Large intestine (tissue), 3 donors: Measurements from ENCODE around the gene MYORG. TPM values are rescaled to one million over a fixed set of nuclear protein-coding genes. Genes with fewer than 3 reads are reported as not detected.
"Not testable (repeated sequence)": the region's sequence is repeated elsewhere in the genome, so short reads cannot be mapped to it uniquely, and the experiment has no call there.

Experiments used
- DNase-seq, 2 donors: peaks; one replicate each; pipeline versions ENCODE4 v3.0.0 to v3.0.0-alpha.2; 2013
- H3K27ac ChIP-seq: one replicate; pipeline ENCODE4 v1.5.1; 2013; ENCODE audit warnings: low read length
- H3K27me3 ChIP-seq: 2 replicates; pipeline ENCODE4 v1.6.1; 2013; ENCODE audit warnings: low read length; ENCODE audit not compliant: control insufficient read depth, insufficient read depth
- H3K36me3 ChIP-seq: 2 replicates; pipeline ENCODE4 v1.6.1; 2013; ENCODE audit warnings: low read length; ENCODE audit not compliant: control insufficient read depth, insufficient read depth
- H3K4me1 ChIP-seq: one replicate; pipeline ENCODE4 v1.6.1; 2013; ENCODE audit warnings: low read length; ENCODE audit not compliant: control insufficient read depth, insufficient read depth
- H3K4me3 ChIP-seq: one replicate; pipeline ENCODE4 v1.5.1; 2013; ENCODE audit warnings: low read length
- H3K9me3 ChIP-seq: one replicate; pipeline ENCODE4 v1.6.1; 2013; ENCODE audit warnings: mild to moderate bottlenecking, low read depth, low read length, moderate library complexity; ENCODE audit not compliant: control insufficient read depth
- WGBS: methylation state at CpG from one replicate; pipeline ENCODE4 v1.1.5; 2013; ENCODE audit warnings: low lambda C conversion rate; ENCODE audit not compliant: insufficient coverage; 5-methylcytosine and 5-hydroxymethylcytosine counted together
- polyA plus RNA-seq: library from polyadenylated mRNA; unstranded; fragments of 120-200 nt; gene quantifications from one replicate; pipeline ENCODE4 v1.2.1, GENCODE V29; 2013

The MYORG gene
- polyA plus RNA-seq, 1 donor: 60.9 TPM

DNA sequence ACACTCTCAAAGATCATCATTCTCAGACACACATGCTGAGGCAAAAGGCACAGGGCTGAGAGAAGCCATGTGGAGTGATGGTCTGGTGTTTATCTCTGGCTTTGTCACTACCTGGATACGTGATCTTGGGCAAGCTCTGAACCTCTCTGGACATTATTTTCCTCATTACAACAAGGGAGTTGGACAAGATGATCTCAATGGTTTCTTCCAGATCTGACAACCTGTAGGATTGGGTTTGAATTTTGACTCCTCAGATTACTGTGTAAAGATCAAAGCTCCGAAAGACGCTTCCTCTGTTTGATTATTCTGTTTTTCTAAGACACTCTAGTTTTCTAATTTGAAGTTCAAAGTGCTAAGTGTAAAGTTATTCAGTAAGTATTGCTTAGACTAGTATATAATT is 27.4 kb downstream of the MYORG start:
- Histone ChIP-seq H3K4me3 (no peak overlapping the region), H3K4me1 (peaks cover 22% of the 10 kb centered on the region), H3K9me3 (no peaks in the 10 kb centered on the region), H3K27ac (no peak overlapping the region), H3K27me3 (no peaks in the 10 kb centered on the region), H3K36me3 (no peaks in the 10 kb centered on the region)
- DNase-seq: no peak
- no CpG with 5 or more reads among the region's 3 CpGs for WGBS

DNA sequence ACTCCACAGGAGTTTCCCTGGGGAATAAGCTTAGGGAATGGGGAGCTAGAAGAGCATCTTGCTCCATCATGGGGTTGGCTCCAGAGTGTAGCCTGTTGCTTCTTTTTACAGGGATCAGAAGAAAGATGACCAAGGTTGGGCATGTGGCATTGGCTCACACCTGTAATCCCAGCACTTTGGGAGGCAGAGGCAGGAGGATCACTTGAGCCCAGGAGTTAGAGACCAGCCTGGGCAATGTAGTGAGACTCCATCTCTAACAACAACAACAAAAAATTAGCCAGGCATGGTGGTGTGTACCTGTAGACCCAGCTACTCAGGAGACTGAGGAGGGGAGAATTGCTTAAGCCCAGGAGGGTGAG is 28.9 kb downstream of the MYORG start:
- H3K9me3 ChIP-seq: no peaks in the 10 kb centered on the region
- no peak for DNase-seq
- peaks cover 34% of the 10 kb centered on the region for H3K4me1 ChIP-seq
- H3K36me3 ChIP-seq: peaks cover 4% of the 10 kb centered on the region
- H3K27ac ChIP-seq: peak overlapping the region; percentile 34
- no peaks in the 10 kb centered on the region for H3K27me3 ChIP-seq
- no peak overlapping the region for H3K4me3 ChIP-seq

DNA sequence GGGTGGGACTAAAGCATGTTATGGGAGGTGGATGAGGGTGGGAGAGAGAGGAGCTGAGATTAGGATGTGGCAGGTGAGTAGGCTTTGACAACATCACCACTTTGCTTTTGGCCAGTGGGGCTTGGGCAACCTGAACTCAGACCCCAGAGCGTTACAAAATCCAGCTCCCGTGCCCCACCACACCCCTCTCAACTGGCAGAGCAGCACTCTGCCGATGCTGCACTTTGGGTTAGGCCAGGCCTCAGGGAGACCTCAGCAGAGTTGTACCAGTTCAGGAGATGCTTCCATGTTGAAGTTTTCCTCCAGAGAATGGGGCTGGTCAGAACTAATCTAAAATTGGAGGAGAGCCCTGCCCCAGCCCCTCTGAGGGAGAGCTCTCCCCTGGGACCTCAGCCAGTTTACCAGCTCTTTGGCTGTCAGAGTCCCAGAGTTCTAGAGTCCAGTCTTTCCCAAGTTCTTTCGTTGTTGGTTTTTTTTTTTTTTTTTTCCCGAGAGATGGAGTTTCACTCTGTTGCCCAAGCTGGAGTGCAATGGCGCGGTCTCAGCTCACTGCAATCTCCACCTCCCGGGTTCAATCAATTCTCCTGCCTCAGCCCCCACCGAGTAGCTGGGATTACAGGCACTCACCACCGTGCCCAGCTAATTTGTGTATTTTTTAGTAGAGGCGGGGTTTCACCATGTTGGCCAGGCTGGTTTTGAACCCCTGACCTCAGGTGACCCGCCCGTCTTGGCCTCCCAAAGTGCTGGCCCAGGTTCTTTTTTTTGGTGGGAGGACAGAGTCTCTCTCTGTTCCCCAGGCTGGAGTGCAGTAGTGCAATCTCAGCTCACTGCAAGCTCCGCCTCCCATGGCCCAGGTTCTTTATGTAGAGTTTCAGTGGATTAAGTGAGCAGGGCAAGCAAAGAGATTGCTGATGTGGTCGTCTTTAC is 29.6 kb downstream of the MYORG start:
- peak in 1 of 2 donors; percentile 58 for DNase-seq
- Histone ChIP-seq H3K27ac (peak overlapping the region; percentile 34), H3K36me3 (peaks cover 7% of the 10 kb centered on the region), H3K4me3 (no peak overlapping the region), H3K27me3 (no peaks in the 10 kb centered on the region), H3K4me1 (peaks cover 31% of the 10 kb centered on the region), H3K9me3 (no peaks in the 10 kb centered on the region)
- no CpG with 5 or more reads among the region's 15 CpGs for WGBS

DNA sequence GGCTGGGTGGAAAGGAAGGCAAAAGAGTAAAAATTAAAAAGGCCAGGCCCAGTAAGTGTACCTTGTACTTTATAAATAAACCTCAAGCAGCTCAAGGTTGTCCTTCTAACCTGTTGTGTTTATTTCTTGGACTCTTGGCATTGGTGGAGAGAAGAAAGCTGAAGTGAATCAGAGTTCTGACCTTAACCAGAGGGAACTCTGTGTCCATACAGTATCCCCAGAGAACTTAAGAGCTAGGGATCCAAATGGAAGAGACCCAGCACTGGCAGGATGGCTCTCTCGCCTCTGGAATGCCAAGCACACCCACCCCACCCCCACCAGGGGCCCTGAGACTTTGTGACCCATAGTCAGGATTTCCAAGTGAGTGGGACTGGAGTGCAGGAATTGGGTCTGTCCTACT is 33.1 kb downstream of the MYORG start:
- WGBS: no CpG with 5 or more reads among the region's 1 CpG
- H3K27me3 ChIP-seq: no peaks in the 10 kb centered on the region
- no peak overlapping the region for H3K4me3 ChIP-seq
- peak overlapping the region; percentile 92 for H3K27ac ChIP-seq
- H3K9me3 ChIP-seq: no peaks in the 10 kb centered on the region
- DNase-seq: peak in 1 of 2 donors; percentile 62
- H3K36me3 ChIP-seq: peaks cover 29% of the 10 kb centered on the region
- H3K4me1 ChIP-seq: peaks cover 45% of the 10 kb centered on the region

DNA sequence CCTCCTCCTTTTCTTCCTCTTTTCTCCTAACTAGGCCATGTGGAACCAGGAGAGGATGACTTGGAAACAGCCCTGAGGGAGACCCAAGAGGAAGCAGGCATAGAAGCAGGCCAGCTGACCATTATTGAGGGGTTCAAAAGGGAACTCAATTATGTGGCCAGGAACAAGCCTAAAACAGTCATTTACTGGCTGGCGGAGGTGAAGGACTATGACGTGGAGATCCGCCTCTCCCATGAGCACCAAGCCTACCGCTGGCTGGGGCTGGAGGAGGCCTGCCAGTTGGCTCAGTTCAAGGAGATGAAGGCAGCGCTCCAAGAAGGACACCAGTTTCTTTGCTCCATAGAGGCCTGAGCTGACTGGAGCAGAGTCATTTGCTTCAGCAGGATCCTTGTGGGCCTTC is 33.6 kb downstream of the MYORG start:
- Histone ChIP-seq H3K4me1 (peaks cover 45% of the 10 kb centered on the region), H3K9me3 (no peaks in the 10 kb centered on the region), H3K27me3 (no peaks in the 10 kb centered on the region), H3K27ac (peak overlapping the region; percentile 92), H3K36me3 (peaks cover 29% of the 10 kb centered on the region), H3K4me3 (no peak overlapping the region)
- no peak for DNase-seq
- WGBS: no CpG with 5 or more reads among the region's 5 CpGs

DNA sequence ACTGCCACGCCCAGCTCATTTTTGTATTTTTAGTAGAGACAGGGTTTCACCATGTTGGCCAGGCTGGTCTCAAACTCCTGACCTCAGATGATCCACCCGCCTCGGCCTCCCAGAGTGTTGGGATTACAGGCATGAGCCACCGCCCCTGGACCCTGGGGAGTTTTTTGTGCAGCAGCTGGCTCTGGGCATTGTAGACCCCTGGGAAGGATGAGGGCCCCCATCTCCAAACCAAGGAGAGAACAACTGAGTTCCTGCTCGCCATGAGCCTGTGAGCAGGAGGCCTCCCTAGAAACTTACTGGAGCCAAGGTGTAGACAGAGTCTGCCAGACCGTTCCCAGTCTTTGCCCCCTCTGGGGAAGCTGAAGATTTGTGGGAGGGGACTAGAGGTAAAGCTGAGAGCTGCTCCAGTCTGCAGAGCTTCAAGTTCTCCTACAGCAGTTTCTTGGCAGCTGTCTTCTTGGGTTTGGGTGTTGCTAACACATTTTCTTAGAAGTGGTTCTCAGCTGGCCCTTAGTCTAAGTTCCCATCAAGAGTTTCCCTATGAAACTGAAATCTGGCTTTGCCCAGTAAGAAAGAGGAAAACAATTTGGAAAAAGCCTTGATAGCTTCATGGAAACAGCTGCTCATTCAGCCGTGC is 34.9 kb downstream of the MYORG start:
- Histone ChIP-seq H3K9me3 (no peaks in the 10 kb centered on the region), H3K27ac (peak overlapping the region; percentile 92), H3K36me3 (peaks cover 29% of the 10 kb centered on the region), H3K4me1 (peaks cover 42% of the 10 kb centered on the region), H3K4me3 (no peak overlapping the region), H3K27me3 (no peaks in the 10 kb centered on the region)
- no peak for DNase-seq
- WGBS: no CpG with 5 or more reads among the region's 7 CpGs

DNA sequence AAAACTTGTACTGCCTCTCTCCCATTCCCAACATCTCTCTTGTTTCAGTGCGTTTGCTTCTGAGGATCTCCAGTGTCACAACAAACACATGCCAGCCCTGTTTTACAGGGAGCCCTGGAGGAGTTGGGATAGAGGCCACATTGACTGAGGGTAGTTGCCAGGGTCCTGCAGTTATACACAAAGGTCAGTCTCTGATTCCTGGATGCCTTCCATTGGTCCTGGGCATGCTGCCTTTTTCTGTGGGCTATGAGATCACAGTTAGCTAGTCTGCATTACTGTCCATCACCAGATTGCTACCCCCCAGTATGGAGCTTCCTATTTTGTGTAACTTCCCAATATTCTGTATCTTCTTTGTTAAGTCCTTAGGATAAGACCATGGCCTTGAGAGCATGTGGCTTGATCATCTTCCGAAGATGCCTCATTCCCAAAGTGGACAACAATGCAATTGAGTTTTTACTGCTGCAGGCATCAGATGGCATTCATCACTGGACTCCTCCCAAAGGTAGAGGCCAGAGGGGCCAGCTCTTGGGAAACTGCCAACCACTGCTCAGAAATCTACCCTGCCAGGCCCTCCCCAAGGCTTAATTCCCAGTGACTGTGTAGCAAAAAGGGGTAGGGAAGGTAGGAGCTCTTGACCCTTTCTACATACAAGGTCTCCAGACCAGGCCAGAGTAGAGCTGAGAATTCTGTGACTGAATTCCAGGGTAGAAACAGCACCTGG is 37.9 kb downstream of the MYORG start:
- no peaks in the 10 kb centered on the region for H3K27me3 ChIP-seq
- H3K4me3 ChIP-seq: no peak overlapping the region
- peaks cover 25% of the 10 kb centered on the region for H3K4me1 ChIP-seq
- WGBS: no CpG with 5 or more reads among the region's 2 CpGs
- no peak for DNase-seq
- H3K9me3 ChIP-seq: no peaks in the 10 kb centered on the region
- H3K27ac ChIP-seq: no peak overlapping the region
- peaks cover 29% of the 10 kb centered on the region for H3K36me3 ChIP-seq

DNA sequence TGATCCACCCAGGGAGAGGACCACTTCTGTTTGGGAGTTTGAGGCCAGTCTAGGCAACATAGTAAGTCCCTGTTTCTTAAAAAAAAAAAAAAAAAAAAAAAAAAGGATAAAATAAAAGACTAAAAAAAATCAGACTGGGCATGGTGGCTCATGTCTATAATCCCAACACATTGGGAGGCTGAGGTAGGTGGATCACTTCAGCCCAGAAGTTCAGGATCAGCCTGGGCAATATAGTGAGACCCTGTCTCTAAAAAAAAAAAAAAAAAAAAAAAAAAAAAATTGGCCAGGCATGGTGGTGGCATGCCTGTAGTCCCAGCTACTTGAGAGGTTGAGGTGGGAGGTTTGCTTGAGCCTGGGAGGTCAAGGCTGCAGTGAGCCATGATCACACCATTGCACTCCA is 38.6 kb downstream of the MYORG start:
- not testable (repeated sequence) for H3K27me3 ChIP-seq, H3K27ac ChIP-seq, DNase-seq, H3K9me3 ChIP-seq, H3K4me3 ChIP-seq
- Histone ChIP-seq H3K4me1 (peaks cover 18% of the 10 kb centered on the region), H3K36me3 (peaks cover 27% of the 10 kb centered on the region)

DNA sequence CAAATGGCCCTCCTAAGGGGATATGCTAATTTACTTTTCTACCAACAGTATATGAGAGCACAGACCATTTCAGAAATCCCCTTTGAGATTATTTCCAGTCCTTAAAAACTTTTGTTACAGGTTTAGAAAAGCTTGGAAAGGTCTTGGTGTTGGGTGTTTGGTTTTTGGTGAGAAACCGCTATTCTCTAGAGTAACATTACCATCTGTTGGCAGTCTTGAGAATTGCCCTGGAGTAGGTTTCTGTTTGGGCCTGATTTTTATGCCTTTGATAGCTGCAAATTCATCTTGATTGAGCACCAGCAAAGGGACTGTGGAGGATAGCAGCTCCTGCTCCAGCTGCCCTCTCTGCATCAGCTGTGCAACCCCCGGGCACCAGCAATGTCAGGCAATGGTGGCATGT is 39.3 kb downstream of the MYORG start:
- Histone ChIP-seq H3K4me3 (no peak overlapping the region), H3K9me3 (no peaks in the 10 kb centered on the region), H3K36me3 (peaks cover 24% of the 10 kb centered on the region), H3K4me1 (peaks cover 14% of the 10 kb centered on the region), H3K27ac (no peak overlapping the region), H3K27me3 (no peaks in the 10 kb centered on the region)
- DNase-seq: no peak
- WGBS: no CpG with 5 or more reads among the region's 2 CpGs

DNA sequence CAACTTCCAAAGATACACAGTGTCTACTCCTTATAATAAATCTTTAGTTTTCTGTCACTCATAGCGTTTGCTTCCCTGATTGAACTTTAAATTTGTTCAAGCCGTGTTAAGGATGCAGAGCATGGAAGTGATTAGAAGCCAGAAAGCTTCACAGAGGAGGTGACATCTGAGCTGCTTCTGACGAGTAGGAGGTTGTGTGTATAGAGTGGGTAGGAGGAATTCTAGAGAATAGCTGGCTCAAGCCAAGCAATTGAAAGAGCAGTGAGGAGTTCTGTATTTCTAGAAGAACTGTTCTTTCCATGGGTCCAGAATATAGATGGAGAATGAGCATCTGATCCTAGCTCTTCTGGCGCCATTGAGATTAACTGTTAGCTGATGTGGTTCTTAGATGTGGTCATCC is 41.3 kb downstream of the MYORG start:
- H3K9me3 ChIP-seq: no peaks in the 10 kb centered on the region
- no peak overlapping the region for H3K4me3 ChIP-seq
- H3K36me3 ChIP-seq: peaks cover 15% of the 10 kb centered on the region
- WGBS: 75% methylated on average over 1 of the region's 4 CpGs
- peaks cover 5% of the 10 kb centered on the region for H3K4me1 ChIP-seq
- no peak overlapping the region for H3K27ac ChIP-seq
- DNase-seq: no peak
- H3K27me3 ChIP-seq: no peaks in the 10 kb centered on the region
